Fibroblast of villous mesenchyme (primary cell): ENCODE data around the gene CCDC57. TPM values are rescaled to one million over a fixed set of nuclear protein-coding genes. Genes with fewer than 3 reads are reported as not detected.
"Not testable (repeated sequence)": the region's sequence is repeated elsewhere in the genome, so short reads cannot be mapped to it uniquely, and the experiment has no call there.

Experiments used
- DNase-seq: peaks from one replicate; pipeline ENCODE4 v3.0.0-alpha.2; 2010; ENCODE audit warnings: low read depth
- H3K4me3 ChIP-seq: 2 replicates; pipeline ENCODE4 v1.5.1; 2011; ENCODE audit warnings: low read depth, mild to moderate bottlenecking, low read length
- CTCF ChIP-seq: IDR thresholded peaks from 2 replicates; pipeline ENCODE4 v1.5.1; 2012; ENCODE audit warnings: low read depth, mild to moderate bottlenecking, low read length; ENCODE audit not compliant: insufficient read depth
- total RNA-seq: library from RNA; depleted of rRNA; stranded (reverse); fragments of >200 nt; gene quantifications from 2 replicates; pipeline ENCODE4 v1.2.3, GENCODE V29; 2012

Gene CCDC57
- total RNA-seq, 1 donor = 19.9 TPM

GRCh38 chr17:82216301-82217119 is 3.9 kb upstream of the CCDC57 start:
- TF ChIP-seq CTCF = no peak
- peak; percentile 81 for DNase-seq
- H3K4me3 ChIP-seq = no peak overlapping the region

- H3K4me3 ChIP-seq = no peak overlapping the region
- no peak for TF ChIP-seq CTCF
- no peak for DNase-seq
Observed at GRCh38 chr17:82215972-82216300, 3.3 kb upstream of the CCDC57 start.

GRCh38 chr17:82215095-82215971 is 2.7 kb upstream of the CCDC57 start:
- no peak overlapping the region for H3K4me3 ChIP-seq
- no peak for DNase-seq
- TF ChIP-seq CTCF = no peak

- DNase-seq = no peak
- H3K4me3 ChIP-seq = no peak overlapping the region
- no peak for TF ChIP-seq CTCF
Observed at GRCh38 chr17:82214012-82214628, 1.5 kb upstream of the CCDC57 start.

- H3K4me3 ChIP-seq = peak overlapping the region; percentile 70
- no peak for TF ChIP-seq CTCF
- DNase-seq = peak; percentile 80
Observed at GRCh38 chr17:82213251-82214011, 789 bp upstream of the CCDC57 start.

- H3K4me3 ChIP-seq, DNase-seq: not testable (repeated sequence)
Observed at GRCh38 chr17:82210655-82211054, 2.0 kb downstream of the CCDC57 start.
